Activated CD8-positive, alpha-beta memory T cell treated with anti-CD3 and anti-CD28 coated beads, Interleukin-2, amount 50 U/mL, for 48 hours (primary cell): Measurements from ENCODE around the gene OR6C2.
"Not testable (repeated sequence)": the region's sequence is repeated elsewhere in the genome, so short reads cannot be mapped to it uniquely, and the experiment has no call there.

Experiments used
- DNase-seq: peaks from one replicate; pipeline ENCODE4 v3.0.0-alpha.2; 2020

OR6C2 gene

GRCh38 chr12:55443776-55444175 lies at the start of gene OR6C2:
TSS of gene OR6C2 (plus strand) at chr12:55444076. CDS start at chr12:55452214, 8,138 bp downstream.
- no peak for DNase-seq

GRCh38 chr12:55396326-55396725 lies 47.5 kb upstream of the OR6C2 start:
- no peak for DNase-seq

GRCh38 chr12:55400229-55400628 lies 43.6 kb upstream of the OR6C2 start, which contains the start of gene OR6C65:
TSS of gene OR6C65 (plus strand) at chr12:55400529. CDS start at chr12:55400529, 0 bp downstream.
- no peak for DNase-seq

GRCh38 chr12:55407866-55408265 lies 36.0 kb upstream of the OR6C2 start:
- no peak for DNase-seq

GRCh38 chr12:55409133-55409532 lies 34.7 kb upstream of the OR6C2 start:
- not testable (repeated sequence) for DNase-seq

GRCh38 chr12:55412138-55412537 lies 31.7 kb upstream of the OR6C2 start:
- DNase-seq: not testable (repeated sequence)

GRCh38 chr12:55413498-55414388 lies 30.1 kb upstream of the OR6C2 start:
- not testable (repeated sequence) for DNase-seq

GRCh38 chr12:55414396-55414823 lies 29.5 kb upstream of the OR6C2 start:
- not testable (repeated sequence) for DNase-seq

- DNase-seq: not testable (repeated sequence)
These were observed 29.0 kb upstream of the OR6C2 start for GRCh38 chr12:55414889-55415288.

GRCh38 chr12:55416961-55417360 lies 26.9 kb upstream of the OR6C2 start:
- DNase-seq: no peak

GRCh38 chr12:55420307-55420962 lies 23.4 kb upstream of the OR6C2 start:
- no peak for DNase-seq

GRCh38 chr12:55425954-55426353 lies 17.9 kb upstream of the OR6C2 start, which contains the start of gene OR6C76:
TSS of gene OR6C76 (plus strand) at chr12:55426254. CDS start at chr12:55426254, 0 bp downstream.
- DNase-seq: no peak

- DNase-seq: no peak
These were observed 15.3 kb upstream of the OR6C2 start for GRCh38 chr12:55428331-55429243.

GRCh38 chr12:55441233-55441632 lies 2.6 kb upstream of the OR6C2 start:
- not testable (repeated sequence) for DNase-seq

- DNase-seq: no peak
These were observed 1.5 kb downstream of the OR6C2 start for GRCh38 chr12:55445357-55445756.

GRCh38 chr12:55446326-55446725 lies 2.5 kb downstream of the OR6C2 start:
- no peak for DNase-seq

GRCh38 chr12:55448825-55449224 lies 4.9 kb downstream of the OR6C2 start:
- no peak for DNase-seq

GRCh38 chr12:55464926-55465325 lies 21.1 kb downstream of the OR6C2 start:
- DNase-seq: not testable (repeated sequence)

GRCh38 chr12:55467836-55468235 lies 24.0 kb downstream of the OR6C2 start:
- DNase-seq: no peak

GRCh38 chr12:55469291-55469690 lies 25.4 kb downstream of the OR6C2 start:
- DNase-seq: no peak

- DNase-seq: no peak
These were observed 26.4 kb downstream of the OR6C2 start, which contains the start of gene OR6C70 for GRCh38 chr12:55470088-55470829. TSS of gene OR6C70 (minus strand) at chr12:55470138. CDS start at chr12:55470138, 0 bp downstream.

- DNase-seq: no peak
These were observed 28.4 kb downstream of the OR6C2 start for GRCh38 chr12:55472264-55472663.
